ENCODE results near the gene XIST.
"Not testable (repeated sequence)": the region's sequence is repeated elsewhere in the genome, so short reads cannot be mapped to it uniquely, and the experiment has no call there.

The XIST gene

DNA sequence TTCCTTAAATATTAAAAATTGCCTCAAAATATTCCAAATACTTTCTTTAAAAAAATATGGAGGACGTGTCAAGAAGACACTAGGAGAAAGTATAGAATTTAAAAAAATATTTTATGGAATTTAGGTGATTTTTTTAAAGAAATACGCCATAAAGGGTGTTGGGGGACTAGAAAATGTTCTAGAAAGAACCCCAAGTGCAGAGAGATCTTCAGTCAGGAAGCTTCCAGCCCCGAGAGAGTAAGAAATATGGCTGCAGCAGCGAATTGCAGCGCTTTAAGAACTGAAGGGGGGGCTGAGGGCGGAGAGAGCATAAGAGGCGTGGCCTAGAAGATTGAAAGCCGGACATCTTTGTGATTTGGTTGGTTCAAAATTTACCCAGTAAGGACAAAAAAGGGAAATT lies at the start of gene XIST:
Gene XIST, minus strand, starts transcription at position 248 of the 400 bp plus-strand sequence.
- Histone ChIP-seq H4K20me1 (ENCODE audit: insufficient read depth, low read length) (no peaks in the 10 kb centered on the region), H3K27me3 (ENCODE audit: low read depth, low read length) (no peaks in the 10 kb centered on the region), H3K4me1 (ENCODE audit: low read length) (no peaks in the 10 kb centered on the region), H3K79me2 (ENCODE audit: low read length) (no peaks in the 10 kb centered on the region), H3K4me2 (ENCODE audit: low read length) (no peak within 1 kb of the TSS), H3K9me3 (ENCODE audit: insufficient read depth, low read length) (no peaks in the 10 kb centered on the region), H2AFZ (ENCODE audit: low read depth, low read length) (no peak within 1 kb of the TSS), H3K27ac (ENCODE audit: low read length) (no peak within 1 kb of the TSS), H3K36me3 (replicated peaks; ENCODE audit: low read depth, low read length) (no peaks in the 10 kb centered on the region), H3K4me3 (ENCODE audit: low read length) (no peak within 1 kb of the TSS), H3K9ac (ENCODE audit: low read length) (no peak within 1 kb of the TSS)
- TF ChIP-seq EZH2phosphoT487 (IDR thresholded peaks at IDR 0.05; ENCODE audit: low read depth): no peak
- TF ChIP-seq, protein P1, sequence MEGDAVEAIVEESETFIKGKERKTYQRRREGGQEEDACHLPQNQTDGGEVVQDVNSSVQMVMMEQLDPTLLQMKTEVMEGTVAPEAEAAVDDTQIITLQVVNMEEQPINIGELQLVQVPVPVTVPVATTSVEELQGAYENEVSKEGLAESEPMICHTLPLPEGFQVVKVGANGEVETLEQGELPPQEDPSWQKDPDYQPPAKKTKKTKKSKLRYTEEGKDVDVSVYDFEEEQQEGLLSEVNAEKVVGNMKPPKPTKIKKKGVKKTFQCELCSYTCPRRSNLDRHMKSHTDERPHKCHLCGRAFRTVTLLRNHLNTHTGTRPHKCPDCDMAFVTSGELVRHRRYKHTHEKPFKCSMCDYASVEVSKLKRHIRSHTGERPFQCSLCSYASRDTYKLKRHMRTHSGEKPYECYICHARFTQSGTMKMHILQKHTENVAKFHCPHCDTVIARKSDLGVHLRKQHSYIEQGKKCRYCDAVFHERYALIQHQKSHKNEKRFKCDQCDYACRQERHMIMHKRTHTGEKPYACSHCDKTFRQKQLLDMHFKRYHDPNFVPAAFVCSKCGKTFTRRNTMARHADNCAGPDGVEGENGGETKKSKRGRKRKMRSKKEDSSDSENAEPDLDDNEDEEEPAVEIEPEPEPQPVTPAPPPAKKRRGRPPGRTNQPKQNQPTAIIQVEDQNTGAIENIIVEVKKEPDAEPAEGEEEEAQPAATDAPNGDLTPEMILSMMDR (IDR thresholded peaks at IDR 0.05; ENCODE audit: low read depth, low read length): no peak

DNA sequence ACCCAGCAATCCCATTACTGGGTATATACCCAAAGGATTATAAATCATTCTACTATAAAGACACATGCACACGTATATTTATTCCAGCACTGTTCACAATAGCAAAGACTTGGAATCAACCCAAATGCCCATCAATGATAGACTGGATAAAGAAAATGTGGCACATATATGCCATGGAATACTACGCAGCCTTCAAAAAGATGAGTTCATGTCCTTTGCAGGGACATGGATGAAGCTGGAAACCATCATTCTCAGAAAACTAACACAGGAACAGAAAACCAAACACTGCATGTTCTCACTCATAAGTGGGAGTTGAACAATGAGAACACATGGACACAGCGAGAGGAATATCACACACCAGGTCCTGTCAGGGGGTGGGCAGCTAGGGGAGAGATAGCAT lies 45.8 kb upstream of the XIST start:
- not testable (repeated sequence) for H3K27ac ChIP-seq (ENCODE audit: low read length); H3K36me3 ChIP-seq (replicated peaks; ENCODE audit: low read depth, low read length); H3K4me2 ChIP-seq (ENCODE audit: low read length); H2AFZ ChIP-seq (ENCODE audit: low read depth, low read length); H3K4me1 ChIP-seq (ENCODE audit: low read length); H3K27me3 ChIP-seq (ENCODE audit: low read depth, low read length); H4K20me1 ChIP-seq (ENCODE audit: insufficient read depth, low read length); H3K4me3 ChIP-seq (ENCODE audit: low read length); H3K9ac ChIP-seq (ENCODE audit: low read length); H3K79me2 ChIP-seq (ENCODE audit: low read length); H3K9me3 ChIP-seq (ENCODE audit: insufficient read depth, low read length)

DNA sequence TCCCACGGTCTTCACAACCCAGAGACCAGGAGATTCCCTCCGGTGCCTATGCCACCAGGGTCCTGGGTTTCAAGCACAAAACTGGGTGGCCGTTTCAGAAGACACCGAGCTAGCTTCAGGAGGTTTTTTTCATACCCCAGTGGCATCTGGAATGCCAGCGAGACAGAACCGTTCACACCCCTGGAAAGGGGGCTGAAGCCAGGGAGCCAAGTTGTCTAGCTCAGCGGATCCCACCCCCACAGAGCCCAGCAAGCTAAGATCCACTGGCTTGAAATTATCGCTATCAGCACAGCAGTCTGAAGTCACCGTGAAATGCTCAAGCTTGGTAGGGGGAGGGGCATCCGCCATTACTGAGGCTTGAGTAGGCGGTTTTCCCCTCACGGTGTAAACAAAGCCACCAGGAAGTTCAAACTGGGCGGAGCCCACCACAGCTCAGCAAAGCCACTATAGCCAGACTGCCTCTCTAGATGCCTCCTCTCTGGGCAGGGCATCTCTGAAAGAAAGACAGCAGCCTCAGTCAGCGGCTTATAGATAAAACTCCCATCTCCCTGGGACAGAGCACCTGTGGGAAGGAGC lies 40.1 kb upstream of the XIST start:
- not testable (repeated sequence) for H3K36me3 ChIP-seq (replicated peaks; ENCODE audit: low read depth, low read length); H3K4me2 ChIP-seq (ENCODE audit: low read length); H3K9me3 ChIP-seq (ENCODE audit: insufficient read depth, low read length); H4K20me1 ChIP-seq (ENCODE audit: insufficient read depth, low read length); H3K4me3 ChIP-seq (ENCODE audit: low read length); H3K27me3 ChIP-seq (ENCODE audit: low read depth, low read length); H3K9ac ChIP-seq (ENCODE audit: low read length); H3K79me2 ChIP-seq (ENCODE audit: low read length); H3K4me1 ChIP-seq (ENCODE audit: low read length); H2AFZ ChIP-seq (ENCODE audit: low read depth, low read length); H3K27ac ChIP-seq (ENCODE audit: low read length)

DNA sequence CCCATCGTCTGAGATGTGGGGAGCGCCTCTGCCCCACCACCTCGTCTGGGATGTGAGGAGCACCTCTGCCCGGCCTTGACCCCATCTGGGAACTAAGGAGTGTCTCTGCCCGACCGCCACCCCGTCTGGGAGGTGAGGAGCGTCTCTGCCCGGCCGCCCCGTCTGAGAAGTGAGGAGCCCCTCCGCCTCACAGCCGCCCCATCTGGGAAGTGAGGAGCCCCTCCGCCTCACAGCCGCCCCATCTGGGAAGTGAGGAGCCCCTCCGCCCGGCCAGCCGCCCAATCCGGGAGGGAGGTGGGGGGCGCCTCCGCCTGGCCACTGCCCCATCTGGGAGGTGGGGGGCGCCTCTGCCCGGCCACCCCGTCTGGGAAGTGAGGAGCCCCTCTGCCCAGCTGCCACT lies 29.7 kb upstream of the XIST start:
- H3K4me3 ChIP-seq (ENCODE audit: low read length); H3K36me3 ChIP-seq (replicated peaks; ENCODE audit: low read depth, low read length); H3K9ac ChIP-seq (ENCODE audit: low read length); H3K27ac ChIP-seq (ENCODE audit: low read length); H3K4me2 ChIP-seq (ENCODE audit: low read length); H4K20me1 ChIP-seq (ENCODE audit: insufficient read depth, low read length); H3K79me2 ChIP-seq (ENCODE audit: low read length); H3K9me3 ChIP-seq (ENCODE audit: insufficient read depth, low read length); H2AFZ ChIP-seq (ENCODE audit: low read depth, low read length); H3K27me3 ChIP-seq (ENCODE audit: low read depth, low read length); H3K4me1 ChIP-seq (ENCODE audit: low read length): not testable (repeated sequence)

DNA sequence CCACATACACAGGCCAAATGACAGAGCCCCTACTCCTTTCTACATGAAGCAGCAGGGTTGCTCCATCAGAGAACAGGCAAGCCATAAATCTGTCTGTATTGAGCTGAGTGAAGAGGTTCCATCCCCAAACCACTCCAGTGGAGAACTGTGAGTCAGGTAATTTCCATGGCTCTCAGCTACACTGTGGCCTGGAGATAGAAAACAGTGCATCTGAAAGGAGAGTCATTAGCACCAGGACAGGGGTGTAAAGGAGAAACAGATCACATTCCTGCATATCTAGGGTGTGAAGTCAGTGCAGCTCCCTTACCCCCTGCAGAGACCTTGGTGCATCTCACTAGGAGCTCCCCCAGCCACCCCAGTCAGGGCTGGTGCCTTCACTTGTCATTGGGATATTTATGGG lies 25.2 kb upstream of the XIST start:
- H3K79me2 ChIP-seq (ENCODE audit: low read length): no peaks in the 10 kb centered on the region
- H3K4me2 ChIP-seq (ENCODE audit: low read length): no peak overlapping the region
- no peak overlapping the region for H2AFZ ChIP-seq (ENCODE audit: low read depth, low read length)
- no peak overlapping the region for H3K27ac ChIP-seq (ENCODE audit: low read length)
- H3K27me3 ChIP-seq (ENCODE audit: low read depth, low read length): no peaks in the 10 kb centered on the region
- no peak for TF ChIP-seq EZH2phosphoT487 (IDR thresholded peaks at IDR 0.05; ENCODE audit: low read depth)
- TF ChIP-seq, protein P1 (IDR thresholded peaks at IDR 0.05; ENCODE audit: low read depth, low read length): no peak
- no peaks in the 10 kb centered on the region for H3K4me1 ChIP-seq (ENCODE audit: low read length)
- no peaks in the 10 kb centered on the region; the same call in 1 of the 2 replicates for H3K9me3 ChIP-seq (ENCODE audit: insufficient read depth, low read length)
- no peaks in the 10 kb centered on the region for H4K20me1 ChIP-seq (ENCODE audit: insufficient read depth, low read length)
- no peak overlapping the region for H3K4me3 ChIP-seq (ENCODE audit: low read length)
- no peaks in the 10 kb centered on the region for H3K36me3 ChIP-seq (replicated peaks; ENCODE audit: low read depth, low read length)
- no peak overlapping the region for H3K9ac ChIP-seq (ENCODE audit: low read length)

Measured in OCI-LY3 (cell line).